A549 (cell line): ENCODE measurements around the gene OR6Q1. TPM values are rescaled to one million over a fixed set of nuclear protein-coding genes. Genes with fewer than 3 reads are reported as not detected.

Experiments
- ATAC-seq, 2 experiments: fragments of 200-7000 bp in 1 of 2; fragments of >200 bp in 1 of 2; cut with Nextera tagmentation in 1 of 2; cut with Tn5 transposase in 1 of 2; 3 replicates each; pipeline versions ENCODE4 v1.8.0 to v1.9.1; 2018 to 2020; ENCODE audit warnings: mild to moderate bottlenecking in 1 of 2, moderate library complexity in 1 of 2
- CTCF ChIA-PET: fragments of 300-600 bp; sonication (Branson Sonifier 250); formaldehyde crosslinking; extraction: SDS; loops from one replicate; lab custom pipeline; 2021; ENCODE audit warnings: antibody characterized with exemption, inconsistent platforms; lab: Yijun Ruan, JAX
- POLR2A ChIA-PET: fragments of 350-600 bp; formaldehyde crosslinking; extraction: SDS; loops from one replicate; lab custom pipeline; 2021; ENCODE audit warnings: antibody characterized with exemption, inconsistent platforms; lab: Yijun Ruan, JAX
- DNase-seq, 2 experiments: peaks; one replicate each; pipeline versions ENCODE4 v3.0.0 to v3.0.0-alpha.2; 2011 to 2016; ENCODE audit warnings: low read depth in 1 of 2, low spot score in 1 of 2
- FAIRE-seq: peaks from 2 replicates; lab custom pipeline; 2011; peaks lifted over from hg19 to GRCh38; lab: Jason Lieb, UNC
- H3K27ac ChIP-seq, 2 experiments: fragments of >200 bp; sonication (Bioruptor Twin); formaldehyde crosslinking; 3 replicates each; pipeline ENCODE4 v1.5.1; 2016 to 2017
- H3K4me1 ChIP-seq: fragments of >200 bp; sonication (Bioruptor Twin); formaldehyde crosslinking; 3 replicates; pipeline ENCODE4 v1.6.1; 2016
- H3K4me2 ChIP-seq: fragments of >200 bp; sonication (Bioruptor Twin); formaldehyde crosslinking; 3 replicates; pipeline ENCODE4 v1.6.1; 2016
- H3K4me3 ChIP-seq: fragments of >200 bp; sonication (Bioruptor Twin); formaldehyde crosslinking; 3 replicates; pipeline ENCODE4 v1.5.1; 2016
- H3K9me3 ChIP-seq: fragments of >200 bp; sonication (Bioruptor Twin); formaldehyde crosslinking; 3 replicates; pipeline ENCODE4 v1.6.1; 2016
- CBX8 ChIP-seq: fragments of 200-600 bp; sonication (generic); IDR thresholded peaks from 2 replicates; pipeline ENCODE4 v1.6.1; 2016
- EHF ChIP-seq: fragments of 250-450 bp; sonication (Bioruptor Pico); IDR thresholded peaks from 2 replicates; pipeline ENCODE4 v1.5.0; 2020; ENCODE audit warnings: mild to moderate bottlenecking
- EP300 ChIP-seq, 2 experiments: fragments of >200 bp; sonication (Bioruptor Twin); formaldehyde crosslinking; IDR thresholded peaks; 2 replicates in 1 of 2; 3 replicates in 1 of 2; pipeline ENCODE4 v1.6.1; 2016 to 2017
- ESRRA ChIP-seq: fragments of 150-350 bp; IDR thresholded peaks from 2 replicates; pipeline ENCODE4 v1.6.1; 2014; ENCODE audit warnings: mild to moderate bottlenecking, low read length, borderline replicate concordance
- GATA3 ChIP-seq: IDR thresholded peaks from 2 replicates; pipeline ENCODE4 v1.6.1; 2012; ENCODE audit warnings: borderline replicate concordance
- HEYL ChIP-seq: fragments of 250-450 bp; sonication (Bioruptor Pico); IDR thresholded peaks from 2 replicates; pipeline ENCODE4 v1.8.0; 2021; ENCODE audit warnings: mild to moderate bottlenecking, moderate library complexity
- HOXA7 ChIP-seq: fragments of 250-450 bp; sonication (Bioruptor Pico); IDR thresholded peaks from 2 replicates; pipeline ENCODE4 v1.5.0; 2020; ENCODE audit warnings: mild to moderate bottlenecking, moderate library complexity
- HOXB13 ChIP-seq: fragments of 250-450 bp; sonication (Bioruptor Pico); IDR thresholded peaks from 2 replicates; pipeline ENCODE4 v1.5.0; 2020; ENCODE audit warnings: low read depth, mild to moderate bottlenecking, moderate library complexity
- HOXB5 ChIP-seq: fragments of 250-450 bp; sonication (Bioruptor Pico); IDR thresholded peaks from 2 replicates; pipeline ENCODE4 v1.5.0; 2020; ENCODE audit warnings: mild to moderate bottlenecking, moderate library complexity
- MAFK ChIP-seq: fragments of 450-650 bp; IDR thresholded peaks from 2 replicates; pipeline ENCODE4 v1.6.1; 2014; ENCODE audit not compliant: partially characterized antibody
- MYC ChIP-seq: IDR thresholded peaks from 2 replicates; pipeline ENCODE4 v1.6.1; 2012; ENCODE audit warnings: mild to moderate bottlenecking, inconsistent platforms, low read length, improper control_type of control experiment, borderline replicate concordance
- NFE2L2 ChIP-seq: fragments of 150-350 bp; conservative IDR thresholded peaks from 2 replicates; pipeline ENCODE4 v1.6.1; 2014; ENCODE audit warnings: low read length
- PHF8 ChIP-seq: fragments of 200-600 bp; sonication (generic); IDR thresholded peaks from 2 replicates; pipeline ENCODE4 v1.6.1; 2016; ENCODE audit warnings: low read depth, mild to moderate bottlenecking, antibody characterized with exemption, moderate library complexity, borderline replicate concordance
- RFX5 ChIP-seq: fragments of 450-650 bp; IDR thresholded peaks from 2 replicates; pipeline ENCODE4 v1.7.1; 2014; ENCODE audit warnings: antibody characterized with exemption, mild to moderate bottlenecking, moderate library complexity
- SMC3 ChIP-seq: fragments of >200 bp; sonication (Bioruptor Twin); formaldehyde crosslinking; IDR thresholded peaks from 3 replicates; pipeline ENCODE4 v1.6.1; 2018; ENCODE audit warnings: inconsistent platforms
- SREBF2 ChIP-seq: fragments of 450-650 bp; IDR thresholded peaks from 2 replicates; pipeline ENCODE4 v1.6.1; 2014; ENCODE audit warnings: mild to moderate bottlenecking, moderate library complexity
- TFCP2L1 ChIP-seq: fragments of 250-450 bp; sonication (Bioruptor Pico); IDR thresholded peaks from 2 replicates; pipeline ENCODE4 v1.5.0; 2021; ENCODE audit warnings: mild to moderate bottlenecking
- WGBS: methylation state at CpG from one replicate; pipeline ENCODE4 v1.1.6; 2017; ENCODE audit errors: missing lambda C conversion rate; 5-methylcytosine and 5-hydroxymethylcytosine counted together
- polyA plus RNA-seq, 4 experiments: library from polyadenylated mRNA; depleted of rRNA in 3 of 4; stranded (reverse); fragments of >200 nt; fragmentation: RNase III in 1 of 4; extraction: RNeasy Plus Mini Kit Qiagen cat#74134 plus additional on column Dnase treatment in 1 of 4; gene quantifications; 2 replicates in 3 of 4; 3 replicates in 1 of 4; pipeline ENCODE4 v1.2.3, GENCODE V29; 2011 to 2017
- TF ChIP-seq, protein P1 (sequence below): fragments of 250-450 bp; sonication (Bioruptor Pico); IDR thresholded peaks from 2 replicates; pipeline ENCODE4 v1.5.0; 2020; ENCODE audit warnings: low read depth, mild to moderate bottlenecking, moderate library complexity
- TF ChIP-seq, protein P2 (sequence below): IDR thresholded peaks from 2 replicates; pipeline ENCODE4 v1.6.1; 2012
- TF ChIP-seq, protein P3 (sequence below): IDR thresholded peaks from 2 replicates; pipeline ENCODE4 v1.6.1; 2012
- TF ChIP-seq, protein P4 (sequence below): fragments of >200 bp; sonication (Bioruptor Twin); formaldehyde crosslinking; IDR thresholded peaks from 2 replicates; pipeline ENCODE4 v1.6.1; 2016
- TF ChIP-seq, protein P5 (sequence below): fragments of 250-450 bp; sonication (Bioruptor Pico); IDR thresholded peaks from 2 replicates; pipeline ENCODE4 v1.5.0; 2021; ENCODE audit warnings: mild to moderate bottlenecking, moderate library complexity, borderline replicate concordance

The OR6Q1 gene
- polyA plus RNA-seq, 2 of the 4 experiments (the other 2 are of a cell fraction): not detected

DNA sequence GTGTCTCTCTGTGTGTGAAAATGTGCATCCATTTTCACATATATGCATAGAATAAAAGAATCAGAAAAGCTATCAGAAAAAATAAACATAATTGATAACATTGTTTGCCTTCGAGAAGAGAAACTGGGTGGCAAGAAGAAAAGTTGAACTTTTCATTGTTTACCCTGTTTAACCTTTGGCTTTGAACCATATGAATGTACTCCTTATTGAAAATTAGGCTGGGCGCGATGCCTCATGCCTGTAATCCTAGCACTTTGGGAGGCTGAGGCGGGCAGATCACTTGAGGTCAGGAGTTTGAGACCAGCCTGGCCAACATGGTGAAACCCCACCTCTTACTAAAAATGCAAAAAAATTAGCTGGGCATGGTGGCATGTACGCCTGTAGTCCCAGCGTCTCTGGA, 19.0 kb upstream of the OR6Q1 start:
- TF ChIP-seq GATA3 (no peak), PHF8 (no peak), NFE2L2 (no peak)
- TF ChIP-seq, all 56 proteins: peak for 0
- Histone ChIP-seq H3K4me2 (no peak overlapping the region), H3K9me3 (no peaks in the 10 kb centered on the region), H3K4me3 (no peak overlapping the region), H3K27ac (no peak overlapping the region), H3K4me1 (no peaks in the 10 kb centered on the region)
- FAIRE-seq (no peak), ATAC-seq (no peak), DNase-seq (no peak)
- POLR2A ChIA-PET: no interaction called here
- WGBS: 12% methylated on average over 6 of the region's 6 CpGs
- CTCF ChIA-PET: no interaction called here

DNA sequence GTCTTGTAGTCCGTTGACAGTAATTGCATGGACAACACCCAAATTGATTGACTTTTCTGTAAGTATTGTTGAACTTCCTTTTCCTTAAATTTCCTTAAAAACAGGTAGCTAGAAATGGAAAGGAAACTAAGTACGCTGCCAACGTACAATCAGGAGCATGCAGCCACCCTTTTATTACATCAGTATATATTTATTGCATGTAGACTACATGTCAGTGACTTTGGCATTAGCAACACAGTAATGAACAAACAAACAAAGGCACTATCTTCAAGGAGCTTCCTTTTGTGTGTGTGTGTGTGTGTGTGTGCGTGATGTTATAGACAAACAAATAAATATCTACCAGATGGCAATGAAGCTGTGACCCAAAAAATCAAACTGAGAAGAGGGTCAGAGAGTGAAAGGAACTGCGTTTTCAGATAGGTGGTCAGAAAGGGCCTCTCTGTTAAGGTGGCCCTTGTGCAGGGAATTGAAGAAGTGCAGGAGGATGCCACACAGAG, 7.3 kb upstream of the OR6Q1 start, which contains the start of gene OR9Q1:
Gene OR9Q1, plus strand, starts transcription at position 447 of the 497 bp plus-strand sequence. CDS start 155,564 bp downstream, outside the sequence.
- ATAC-seq: no peak
- H3K4me1 ChIP-seq: no peaks in the 10 kb centered on the region
- no peak for FAIRE-seq
- H3K4me3 ChIP-seq: no peak within 1 kb of the TSS
- TF ChIP-seq MAFK (no peak), MYC (no peak), SREBF2 (no peak), EHF (CRISPR knock-in tag) (no peak), HEYL (CRISPR knock-in tag) (no peak), HOXB5 (no peak), RFX5 (no peak), CBX8 (no peak), GATA3 (no peak), TFCP2L1 (CRISPR knock-in tag) (no peak), EP300 (IDR thresholded peaks at IDR 0.05) (no peak), ESRRA (no peak), SMC3 (no peak), HOXA7 (CRISPR knock-in tag) (no peak), HOXB13 (CRISPR knock-in tag) (no peak)
- TF ChIP-seq, protein P1, sequence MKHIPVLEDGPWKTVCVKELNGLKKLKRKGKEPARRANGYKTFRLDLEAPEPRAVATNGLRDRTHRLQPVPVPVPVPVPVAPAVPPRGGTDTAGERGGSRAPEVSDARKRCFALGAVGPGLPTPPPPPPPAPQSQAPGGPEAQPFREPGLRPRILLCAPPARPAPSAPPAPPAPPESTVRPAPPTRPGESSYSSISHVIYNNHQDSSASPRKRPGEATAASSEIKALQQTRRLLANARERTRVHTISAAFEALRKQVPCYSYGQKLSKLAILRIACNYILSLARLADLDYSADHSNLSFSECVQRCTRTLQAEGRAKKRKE: no peak
- TF ChIP-seq, protein P2, sequence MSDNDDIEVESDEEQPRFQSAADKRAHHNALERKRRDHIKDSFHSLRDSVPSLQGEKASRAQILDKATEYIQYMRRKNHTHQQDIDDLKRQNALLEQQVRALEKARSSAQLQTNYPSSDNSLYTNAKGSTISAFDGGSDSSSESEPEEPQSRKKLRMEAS: no peak
- TF ChIP-seq, protein P3, sequence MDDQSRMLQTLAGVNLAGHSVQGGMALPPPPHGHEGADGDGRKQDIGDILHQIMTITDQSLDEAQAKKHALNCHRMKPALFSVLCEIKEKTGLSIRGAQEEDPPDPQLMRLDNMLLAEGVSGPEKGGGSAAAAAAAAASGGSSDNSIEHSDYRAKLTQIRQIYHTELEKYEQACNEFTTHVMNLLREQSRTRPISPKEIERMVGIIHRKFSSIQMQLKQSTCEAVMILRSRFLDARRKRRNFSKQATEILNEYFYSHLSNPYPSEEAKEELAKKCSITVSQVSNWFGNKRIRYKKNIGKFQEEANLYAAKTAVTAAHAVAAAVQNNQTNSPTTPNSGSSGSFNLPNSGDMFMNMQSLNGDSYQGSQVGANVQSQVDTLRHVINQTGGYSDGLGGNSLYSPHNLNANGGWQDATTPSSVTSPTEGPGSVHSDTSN: no peak
- TF ChIP-seq, protein P4, sequence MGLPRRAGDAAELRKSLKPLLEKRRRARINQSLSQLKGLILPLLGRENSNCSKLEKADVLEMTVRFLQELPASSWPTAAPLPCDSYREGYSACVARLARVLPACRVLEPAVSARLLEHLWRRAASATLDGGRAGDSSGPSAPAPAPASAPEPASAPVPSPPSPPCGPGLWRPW: no peak
- TF ChIP-seq, protein P5, sequence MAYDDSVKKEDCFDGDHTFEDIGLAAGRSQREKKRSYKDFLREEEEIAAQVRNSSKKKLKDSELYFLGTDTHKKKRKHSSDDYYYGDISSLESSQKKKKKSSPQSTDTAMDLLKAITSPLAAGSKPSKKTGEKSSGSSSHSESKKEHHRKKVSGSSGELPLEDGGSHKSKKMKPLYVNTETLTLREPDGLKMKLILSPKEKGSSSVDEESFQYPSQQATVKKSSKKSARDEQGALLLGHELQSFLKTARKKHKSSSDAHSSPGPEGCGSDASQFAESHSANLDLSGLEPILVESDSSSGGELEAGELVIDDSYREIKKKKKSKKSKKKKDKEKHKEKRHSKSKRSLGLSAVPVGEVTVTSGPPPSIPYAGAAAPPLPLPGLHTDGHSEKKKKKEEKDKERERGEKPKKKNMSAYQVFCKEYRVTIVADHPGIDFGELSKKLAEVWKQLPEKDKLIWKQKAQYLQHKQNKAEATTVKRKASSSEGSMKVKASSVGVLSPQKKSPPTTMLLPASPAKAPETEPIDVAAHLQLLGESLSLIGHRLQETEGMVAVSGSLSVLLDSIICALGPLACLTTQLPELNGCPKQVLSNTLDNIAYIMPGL (CRISPR knock-in tag): no peak
- no peak within 1 kb of the TSS for H3K4me2 ChIP-seq
- H3K27ac ChIP-seq: no peak within 1 kb of the TSS
- CTCF ChIA-PET: no interaction called here
- WGBS: 50% methylated on average over 5 of the region's 5 CpGs
- no peaks in the 10 kb centered on the region for H3K9me3 ChIP-seq
- POLR2A ChIA-PET: no interaction called here
- no peak for DNase-seq
